ENCODE data around the gene B4GALNT3. TPM values are rescaled to one million over a fixed set of nuclear protein-coding genes. Genes with fewer than 3 reads are reported as not detected.
A peak's percentile ranks its signal among the peaks of the same experiment; 100 is the strongest.

B4GALNT3 gene
- total RNA-seq, 1 donor from 2014 or later, result 0.86 TPM

- no peak for DNase-seq (ENCODE audit: low read depth)
These were observed 49.1 kb downstream of the B4GALNT3 start for GRCh38 chr12:508795-509194.

- no peak for DNase-seq (ENCODE audit: low read depth)
These were observed 49.8 kb downstream of the B4GALNT3 start for GRCh38 chr12:509500-509899.

- no peak for DNase-seq (ENCODE audit: low read depth)
These were observed 50.5 kb downstream of the B4GALNT3 start for GRCh38 chr12:510071-510825.

- no peak for DNase-seq (ENCODE audit: low read depth)
These were observed 53.2 kb downstream of the B4GALNT3 start for GRCh38 chr12:512933-513332.

GRCh38 chr12:513446-513845 lies 53.7 kb downstream of the B4GALNT3 start:
- DNase-seq (ENCODE audit: low read depth), result no peak

GRCh38 chr12:517538-517937 lies 57.8 kb downstream of the B4GALNT3 start:
- DNase-seq (ENCODE audit: low read depth), result no peak

GRCh38 chr12:520119-520518 lies 60.4 kb downstream of the B4GALNT3 start:
- DNase-seq (ENCODE audit: low read depth), result no peak

GRCh38 chr12:522692-523378 lies 63.1 kb downstream of the B4GALNT3 start:
- peak; percentile 78 for DNase-seq (ENCODE audit: low read depth)

- DNase-seq (ENCODE audit: low read depth), result no peak
These were observed 64.6 kb downstream of the B4GALNT3 start for GRCh38 chr12:524167-524951.

GRCh38 chr12:526089-526488 lies 66.3 kb downstream of the B4GALNT3 start:
- DNase-seq (ENCODE audit: low read depth), result peak; percentile 43

- DNase-seq (ENCODE audit: low read depth), result no peak
These were observed 67.5 kb downstream of the B4GALNT3 start for GRCh38 chr12:527241-527640.

- no peak for DNase-seq (ENCODE audit: low read depth)
These were observed 68.0 kb downstream of the B4GALNT3 start for GRCh38 chr12:527729-528128.

- peak; percentile 86 for DNase-seq (ENCODE audit: low read depth)
These were observed 70.6 kb downstream of the B4GALNT3 start for GRCh38 chr12:530308-530707.

- peak; percentile 80 for DNase-seq (ENCODE audit: low read depth)
These were observed 71.1 kb downstream of the B4GALNT3 start for GRCh38 chr12:530821-531220.

GRCh38 chr12:531951-532585 lies 72.3 kb downstream of the B4GALNT3 start:
- DNase-seq (ENCODE audit: low read depth), result peak; percentile 77

- DNase-seq (ENCODE audit: low read depth), result peak; percentile 88
These were observed 73.3 kb downstream of the B4GALNT3 start for GRCh38 chr12:532908-533565.

- no peak for DNase-seq (ENCODE audit: low read depth)
These were observed 74.0 kb downstream of the B4GALNT3 start for GRCh38 chr12:533718-534117.

GRCh38 chr12:534216-534615 lies 74.5 kb downstream of the B4GALNT3 start:
- no peak for DNase-seq (ENCODE audit: low read depth)

GRCh38 chr12:535396-535795 lies 75.7 kb downstream of the B4GALNT3 start:
- no peak for DNase-seq (ENCODE audit: low read depth)

- no peak for DNase-seq (ENCODE audit: low read depth)
These were observed 77.1 kb downstream of the B4GALNT3 start for GRCh38 chr12:536751-537245.

- DNase-seq (ENCODE audit: low read depth), result no peak
These were observed 78.0 kb downstream of the B4GALNT3 start for GRCh38 chr12:537772-538171.

All from myocyte (in vitro differentiated cells).